NCI-H1092 (cell line): ENCODE results near the gene NREP.

Experiments used
- DNase-seq: peaks from one replicate; lab custom pipeline; 2025; lab: John Stamatoyannopoulos, UW

NREP gene

GRCh38 chr5:111756581-111757354 lies at the start of gene NREP:
NREP (minus strand) TSS chr5:111757194; CDS start chr5:111755772, 1,422 bp downstream.
- DNase-seq = peak; percentile 57

- DNase-seq = no peak
Measured at GRCh38 chr5:111806753-111807152, 49.8 kb upstream of the NREP start.

DNA sequence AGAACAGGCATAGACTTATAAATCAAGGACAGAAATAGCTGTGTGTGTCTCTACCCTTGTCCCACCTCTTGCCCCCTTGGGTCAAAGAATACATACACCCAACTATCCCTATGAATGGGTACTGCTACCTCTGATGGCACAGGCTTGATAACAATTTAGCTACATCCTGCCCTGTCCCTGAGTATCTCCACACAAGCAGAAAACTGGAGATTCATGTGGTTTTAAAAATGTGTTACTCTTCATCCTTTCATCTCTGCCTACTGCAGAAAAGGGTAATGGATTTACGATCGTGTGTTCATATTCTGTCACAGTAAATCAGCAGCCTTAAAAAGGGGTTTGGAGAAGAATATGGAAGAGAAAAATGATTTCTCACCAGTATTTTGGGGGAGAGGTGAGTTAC lies 49.2 kb upstream of the NREP start:
- DNase-seq = no peak

DNA sequence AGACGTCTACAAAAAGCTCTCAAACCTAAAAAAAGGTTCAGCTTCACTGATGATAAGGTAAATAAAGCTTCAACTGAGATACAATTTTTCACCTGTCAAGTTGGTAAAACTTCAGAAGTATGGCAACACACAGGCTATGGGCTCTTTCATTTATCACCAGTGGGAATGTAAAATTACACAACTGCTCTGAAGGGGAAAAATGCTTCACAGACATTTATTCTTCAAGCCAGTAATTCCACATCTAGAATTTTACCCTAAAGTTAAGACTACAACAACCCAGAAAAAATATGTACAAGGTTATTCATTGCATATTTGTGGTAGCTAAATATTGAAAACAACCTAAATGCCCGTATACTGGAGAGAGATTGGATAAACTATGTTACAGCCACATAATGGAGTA lies 48.1 kb upstream of the NREP start:
- DNase-seq = no peak

DNA sequence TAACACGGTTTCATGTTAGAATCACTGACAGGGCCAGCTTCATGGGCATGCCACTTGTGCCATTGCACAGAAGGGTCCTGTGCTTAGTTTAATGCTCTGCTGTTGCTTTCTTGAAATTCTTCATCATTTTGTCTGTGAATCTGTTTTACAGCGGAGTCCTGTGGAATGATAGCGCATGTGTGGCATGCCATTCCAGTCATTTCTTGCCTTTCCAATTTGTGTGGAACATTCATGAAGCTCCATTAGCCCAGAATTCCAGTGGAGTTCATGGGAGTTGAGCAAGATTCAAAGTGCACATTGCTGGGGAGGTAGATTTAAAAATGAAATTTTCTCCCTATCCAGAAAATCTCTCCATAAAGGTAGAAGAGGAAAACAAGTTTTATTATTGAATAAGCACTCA lies 43.4 kb upstream of the NREP start:
- DNase-seq = no peak

DNA sequence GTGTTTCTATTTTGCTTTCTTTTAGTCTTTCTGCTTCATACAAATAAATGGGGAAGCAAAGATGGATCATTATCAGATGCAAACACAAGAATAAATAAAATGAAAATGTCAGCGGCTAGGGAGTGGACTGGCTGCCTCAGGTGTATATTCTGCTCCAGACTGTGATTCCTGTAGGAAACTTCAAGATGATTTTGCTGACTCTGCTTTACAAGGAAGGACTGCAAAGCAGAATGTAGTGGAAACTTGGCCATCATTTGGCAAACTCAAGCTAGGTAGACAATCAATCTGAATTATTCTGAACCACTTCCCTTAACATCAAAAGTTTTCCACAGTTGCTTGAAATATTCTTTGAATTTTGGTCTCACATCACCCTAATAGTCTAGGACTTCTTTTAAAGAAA lies 38.1 kb upstream of the NREP start:
- DNase-seq = no peak

GRCh38 chr5:111792471-111793058 lies 35.6 kb upstream of the NREP start:
- no peak for DNase-seq

DNA sequence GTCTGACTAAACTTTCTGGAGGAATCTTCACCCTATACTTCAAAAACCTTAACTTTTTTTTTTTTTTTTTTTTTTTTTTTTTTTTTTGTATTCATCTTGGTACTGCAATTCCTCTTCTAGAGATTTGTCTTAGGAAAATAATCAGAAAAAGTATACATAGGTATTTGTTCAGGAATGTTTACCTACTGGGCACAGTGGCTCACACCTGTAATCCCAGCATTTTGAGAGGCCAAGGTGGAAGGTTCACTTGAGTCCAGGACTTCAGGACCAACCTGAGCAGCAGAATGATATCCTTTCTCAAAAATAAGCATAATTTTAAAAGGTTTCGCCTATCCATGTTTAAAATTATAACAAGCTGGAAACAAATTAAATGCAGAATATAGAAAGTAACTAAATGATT lies 33.3 kb upstream of the NREP start:
- no peak for DNase-seq

- no peak for DNase-seq
Measured at GRCh38 chr5:111787006-111787405, 30.0 kb upstream of the NREP start.

DNA sequence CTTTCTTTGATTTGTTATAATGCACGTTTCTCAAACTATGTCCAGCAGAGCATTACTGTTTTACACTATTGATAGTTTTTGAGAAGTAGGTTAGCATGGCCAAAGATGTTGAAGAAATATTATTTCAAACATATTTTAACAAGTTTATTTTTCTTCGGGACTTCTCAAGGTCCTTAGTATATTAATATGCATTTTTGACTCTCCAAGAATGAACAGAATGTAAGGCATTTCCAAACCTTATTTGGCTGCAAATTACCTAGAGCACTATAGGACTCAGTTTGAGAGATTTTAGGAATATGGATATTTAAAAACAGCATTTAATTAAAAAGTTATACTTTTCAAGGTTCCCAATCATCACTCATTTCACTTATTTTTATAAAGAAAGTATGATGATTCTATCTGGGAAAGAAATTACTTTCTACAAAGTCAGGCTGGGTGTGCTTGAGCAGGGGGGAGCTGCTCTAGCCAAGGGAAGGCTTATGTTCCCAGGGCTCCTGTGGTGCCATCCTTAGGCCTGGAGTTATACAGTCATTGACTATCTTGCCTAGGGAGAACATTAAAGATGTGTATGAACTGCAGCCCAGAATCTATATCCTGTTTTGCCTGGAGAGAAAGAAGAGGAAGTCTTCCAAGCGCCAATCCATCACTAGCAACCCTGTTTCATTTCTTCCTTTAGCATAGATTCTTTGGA lies 27.6 kb upstream of the NREP start:
- DNase-seq = no peak

DNA sequence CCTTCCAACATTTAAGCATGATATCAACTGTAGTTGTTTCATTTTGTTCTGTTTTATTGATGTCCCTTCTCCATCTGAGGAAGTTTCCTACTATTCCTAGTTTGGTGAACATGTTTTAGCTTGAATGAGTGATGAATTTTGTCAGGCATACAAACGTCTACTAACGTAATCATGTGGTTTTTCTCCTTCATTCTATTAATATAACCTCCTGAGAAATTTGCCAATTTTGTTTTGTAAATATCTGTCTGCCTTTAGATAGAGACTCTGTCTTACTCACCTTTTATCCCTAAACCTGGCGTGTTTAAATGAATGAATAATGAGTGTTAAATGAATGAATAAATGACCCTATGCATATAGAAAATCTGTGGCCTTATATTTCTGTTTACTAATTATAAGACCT lies 26.5 kb upstream of the NREP start:
- no peak for DNase-seq

DNA sequence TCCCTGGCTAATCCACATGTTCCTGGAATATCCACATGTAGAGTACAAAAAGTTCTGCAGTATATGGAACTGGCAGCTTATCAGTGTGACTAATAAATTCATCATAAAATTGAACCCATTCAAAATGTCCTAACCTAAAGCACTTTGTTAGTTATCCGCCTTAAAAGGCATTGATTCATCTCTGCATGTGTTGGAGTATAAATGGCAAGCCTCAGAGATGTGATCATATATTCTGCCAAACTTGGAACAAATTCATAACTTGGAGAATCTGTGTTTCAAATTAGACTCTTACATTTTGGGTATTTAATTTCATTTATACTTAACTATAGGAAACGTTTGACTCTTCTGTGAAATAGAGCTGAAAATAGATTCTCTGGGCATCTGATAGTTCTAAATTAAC lies 25.2 kb upstream of the NREP start:
- no peak for DNase-seq

- DNase-seq = no peak
Measured at GRCh38 chr5:111781200-111781599, 24.2 kb upstream of the NREP start.

DNA sequence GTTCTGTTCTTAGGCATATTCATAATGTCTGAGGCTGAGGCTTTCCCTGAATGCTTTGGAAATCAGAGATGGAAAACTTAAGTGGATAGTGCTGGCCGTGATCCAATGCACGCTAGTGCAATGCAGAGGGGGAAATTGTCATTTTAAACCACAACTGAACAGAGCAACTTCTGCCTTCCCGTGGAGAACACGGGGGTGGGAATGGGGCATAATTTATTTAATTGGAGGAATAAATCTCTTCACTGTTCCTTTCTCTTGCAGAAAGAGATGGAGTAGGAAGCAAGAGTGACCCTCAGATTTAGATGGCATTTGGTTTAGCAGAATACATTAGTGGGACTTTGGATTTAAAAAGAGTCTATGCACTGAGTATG lies 22.9 kb upstream of the NREP start:
- DNase-seq = no peak

DNA sequence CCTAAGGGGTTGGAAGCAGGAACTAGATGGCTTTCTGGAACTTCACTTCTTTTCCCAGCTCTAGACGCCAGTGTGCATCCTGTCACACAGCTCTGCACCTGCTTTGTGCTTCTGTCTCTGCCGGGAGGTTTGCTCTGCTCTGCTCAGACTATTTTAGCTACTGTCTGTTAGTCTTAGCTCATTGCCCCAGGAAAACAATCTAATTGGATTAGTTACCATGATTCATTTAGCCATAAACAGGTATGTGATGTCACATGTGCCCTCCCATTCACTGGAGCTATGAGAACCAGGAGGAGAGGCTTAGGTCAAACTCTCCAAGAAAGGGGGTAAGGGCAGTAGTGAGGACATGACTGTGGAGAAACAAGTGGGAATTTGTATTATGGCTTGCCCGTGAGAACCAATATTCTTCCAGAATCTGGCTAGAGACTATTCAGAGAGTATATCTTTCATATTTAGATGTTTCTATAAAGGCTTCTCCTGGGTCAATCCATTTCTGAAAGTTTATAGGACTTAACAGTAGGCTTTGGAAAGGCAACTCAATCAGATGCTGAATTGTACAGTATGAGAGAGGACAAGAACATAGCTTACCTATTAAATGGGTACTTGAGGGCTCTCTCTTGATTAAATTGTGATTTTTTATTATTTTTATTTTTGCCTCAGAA lies 22.4 kb upstream of the NREP start:
- no peak for DNase-seq

DNA sequence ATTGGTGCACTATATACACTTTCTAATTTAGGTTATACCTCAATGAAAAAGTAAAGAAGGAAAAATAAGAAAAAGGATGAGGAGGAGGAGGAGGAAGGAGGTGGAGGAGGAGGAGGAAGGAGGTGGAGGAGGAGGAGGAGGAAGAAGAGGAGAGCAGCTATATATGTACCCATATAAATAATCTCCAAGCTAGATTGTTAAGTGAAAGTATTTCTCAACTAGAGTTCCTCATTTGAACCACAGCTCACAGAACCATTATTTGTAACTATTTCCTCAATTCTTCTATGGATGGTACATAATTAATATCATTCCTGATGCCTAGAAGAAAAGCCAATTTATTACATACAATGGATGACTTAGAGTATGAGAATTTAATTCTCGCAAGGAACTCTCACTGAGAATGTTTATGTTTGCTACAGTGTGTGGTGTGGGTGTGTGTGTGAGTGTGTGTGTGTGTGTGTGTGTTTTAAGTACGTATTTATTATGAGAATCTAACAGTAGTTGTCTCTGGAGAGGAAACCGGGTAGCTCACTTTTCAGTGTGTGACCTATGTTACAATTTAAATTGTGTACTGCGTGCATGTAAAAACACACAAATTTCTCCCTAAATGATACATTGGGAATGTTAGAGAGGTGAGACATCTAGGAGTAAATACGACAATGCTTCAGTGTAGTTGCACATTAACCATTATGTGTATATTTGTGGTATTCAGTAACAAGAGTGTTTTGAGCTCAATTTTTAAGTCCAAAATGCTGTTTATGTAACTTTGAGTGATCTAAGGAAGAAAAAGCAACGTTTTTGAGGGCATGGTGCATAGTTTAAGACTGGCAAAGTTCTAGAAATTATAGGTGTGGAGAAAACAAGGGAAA lies 20.2 kb upstream of the NREP start:
- DNase-seq = no peak

DNA sequence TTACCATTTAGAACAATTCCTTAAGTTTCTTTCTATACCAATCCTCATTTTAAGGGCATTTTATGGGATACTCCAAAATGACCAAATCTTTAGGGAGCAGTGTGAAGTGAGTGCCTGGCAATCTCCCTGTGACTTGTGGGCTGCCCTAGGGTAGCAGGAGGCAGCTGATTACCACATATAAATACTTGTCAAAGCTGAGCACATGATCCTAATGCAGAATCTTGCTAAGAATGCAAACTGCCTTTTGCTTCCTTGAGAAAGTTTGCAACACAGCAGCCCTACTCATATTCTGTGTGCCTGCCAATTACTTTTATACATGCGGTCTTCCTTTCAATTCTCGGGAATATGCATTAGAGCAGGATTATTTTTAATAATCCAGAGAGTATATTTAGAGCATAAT lies 18.2 kb upstream of the NREP start:
- no peak for DNase-seq

- DNase-seq = no peak
Measured at GRCh38 chr5:111774525-111774924, 17.5 kb upstream of the NREP start.

DNA sequence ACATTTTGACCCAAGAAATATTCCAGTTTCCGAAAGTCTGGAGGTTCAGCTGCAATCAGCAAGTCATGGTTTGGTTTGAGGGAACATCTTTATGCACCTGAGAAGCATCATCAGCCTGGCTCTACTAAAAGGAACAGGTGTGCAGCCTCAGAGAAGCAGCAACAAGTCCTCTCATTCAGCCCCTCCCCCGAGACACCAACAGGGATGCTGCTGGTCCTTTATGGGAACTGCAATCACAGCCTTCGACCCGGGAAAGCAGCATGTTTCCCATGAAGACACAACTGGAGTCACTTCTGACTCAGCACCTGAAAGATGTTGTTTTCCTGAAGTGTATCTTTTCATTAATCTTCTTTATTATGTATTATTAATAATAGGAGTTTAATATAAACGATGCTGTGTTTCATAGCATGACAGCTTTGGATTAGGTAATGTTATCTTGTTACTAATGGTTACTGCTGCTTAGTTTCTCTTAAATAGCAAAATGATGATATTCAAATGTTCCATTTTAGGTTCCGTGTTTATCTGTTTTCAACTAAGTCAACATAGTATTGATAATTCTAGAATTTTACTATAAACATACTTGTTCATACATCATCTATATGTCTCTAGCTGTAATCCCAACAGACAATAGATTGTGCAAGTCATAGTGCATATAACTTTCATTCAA lies 15.6 kb upstream of the NREP start:
- DNase-seq = no peak

DNA sequence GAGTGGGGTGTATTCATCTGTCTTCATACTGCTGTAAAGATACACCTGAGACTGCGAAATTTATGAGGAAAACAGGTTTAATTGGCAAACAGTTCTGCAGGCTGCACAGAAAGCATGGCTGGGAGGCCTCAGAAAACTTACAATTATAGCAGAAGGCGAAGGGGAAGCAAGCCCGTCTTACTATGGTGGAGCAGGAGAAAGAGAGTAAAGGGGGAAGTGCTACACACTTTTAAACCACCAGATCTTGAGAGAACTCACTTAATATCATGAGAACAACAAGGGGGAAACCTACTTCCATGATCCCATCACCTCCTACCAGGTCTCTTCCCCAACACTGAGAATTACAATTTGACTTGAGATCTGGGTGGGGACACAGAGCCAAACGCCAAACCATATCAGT lies 12.5 kb upstream of the NREP start:
- no peak for DNase-seq
